MG63 (cell line): ENCODE results near the gene IGSF3. TPM values are rescaled to one million over a fixed set of nuclear protein-coding genes. Genes with fewer than 3 reads are reported as not detected.

Experiments
- DNase-seq: peaks from one replicate; pipeline ENCODE4 v3.0.0-alpha.2; 2020
- H3K27me3 ChIP-seq: fragments of 250-450 bp; sonication (Bioruptor Pico); 2 replicates; pipeline ENCODE4 v1.5.1; 2020; ENCODE audit warnings: mild to moderate bottlenecking, moderate library complexity
- H3K36me3 ChIP-seq: fragments of 250-450 bp; sonication (Bioruptor Pico); 2 replicates; pipeline ENCODE4 v1.5.1; 2020; ENCODE audit warnings: mild to moderate bottlenecking, moderate library complexity
- H3K4me3 ChIP-seq: fragments of 250-450 bp; sonication (Bioruptor Pico); 2 replicates; pipeline ENCODE4 v1.5.1; 2020; ENCODE audit warnings: mild to moderate bottlenecking, moderate library complexity
- H3K9me3 ChIP-seq: fragments of 250-450 bp; sonication (Bioruptor Pico); 2 replicates; pipeline ENCODE4 v1.5.1; 2020; ENCODE audit warnings: mild to moderate bottlenecking, moderate library complexity
- total RNA-seq: library from RNA; depleted of rRNA; stranded (reverse); fragments of >200 nt; shearing (Covaris generic); gene quantifications from 2 replicates; pipeline ENCODE4 v1.2.3, GENCODE V29; 2014; ENCODE audit warnings: low replicate concordance

Gene IGSF3
- total RNA-seq, 1 experiment from 2014 or later, result 5.0 TPM

DNA sequence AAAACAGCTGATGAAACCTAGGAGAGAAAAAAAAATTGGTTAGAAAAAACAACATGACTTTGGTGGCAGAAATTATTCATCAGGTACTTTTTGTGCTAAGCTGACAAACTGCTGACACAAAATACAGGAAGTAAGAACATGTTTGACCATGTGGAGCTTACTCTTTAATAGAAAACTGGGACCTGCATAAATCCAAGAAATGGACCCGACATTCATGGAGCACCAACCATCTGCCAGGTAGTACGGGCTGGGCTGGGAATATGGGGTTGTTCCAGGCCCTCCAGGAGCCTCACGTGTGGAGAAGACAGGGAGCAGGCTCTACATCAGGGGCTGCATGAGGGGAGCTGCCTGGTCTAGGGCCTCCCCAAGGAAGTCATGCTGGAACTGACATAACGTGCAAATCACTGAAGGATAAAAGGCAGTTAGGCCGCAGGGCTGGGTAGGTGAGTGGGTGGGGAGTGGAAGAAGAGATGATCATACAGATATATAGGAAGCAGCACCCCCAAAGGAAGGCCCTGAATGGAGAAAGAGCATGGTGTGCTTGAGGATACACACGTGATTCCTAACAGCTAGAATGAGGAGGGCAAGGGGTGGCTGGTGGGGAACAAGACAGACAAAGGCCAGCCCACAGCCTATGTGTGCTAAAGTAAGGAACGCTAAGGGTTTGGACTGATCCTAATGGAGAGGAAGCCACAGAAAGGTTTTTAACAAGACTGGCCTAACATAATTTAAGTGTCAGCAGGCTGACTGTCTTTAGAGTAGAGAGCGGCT is 122.8 kb downstream of the IGSF3 start:
- peaks cover 19% of the 10 kb centered on the region for H3K36me3 ChIP-seq
- DNase-seq, result no peak
- H3K27me3 ChIP-seq, result no peaks in the 10 kb centered on the region
- no peaks in the 10 kb centered on the region for H3K9me3 ChIP-seq
- H3K4me3 ChIP-seq, result no peak overlapping the region

DNA sequence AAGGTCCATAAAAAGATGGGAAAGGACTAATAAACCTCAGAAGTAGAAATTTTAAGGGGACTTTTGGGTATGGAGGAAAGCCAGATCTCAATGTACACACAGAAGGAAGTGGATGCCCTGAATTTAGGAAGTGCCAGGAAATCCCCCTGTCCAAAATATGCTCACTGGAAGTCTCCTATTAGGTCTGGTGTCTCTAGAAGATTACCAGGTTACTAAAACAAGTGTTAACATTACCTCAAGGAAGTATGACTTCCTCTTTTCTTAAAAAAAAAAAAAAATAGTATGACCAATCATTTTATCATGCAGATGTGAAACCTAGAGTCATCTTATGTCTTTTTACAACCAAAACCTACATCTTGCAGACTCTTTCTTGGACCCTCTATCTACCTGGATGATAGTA is 127.4 kb downstream of the IGSF3 start:
- Histone ChIP-seq H3K36me3 (peaks cover 33% of the 10 kb centered on the region), H3K4me3 (no peak overlapping the region), H3K9me3 (no peaks in the 10 kb centered on the region), H3K27me3 (no peaks in the 10 kb centered on the region)
- no peak for DNase-seq

DNA sequence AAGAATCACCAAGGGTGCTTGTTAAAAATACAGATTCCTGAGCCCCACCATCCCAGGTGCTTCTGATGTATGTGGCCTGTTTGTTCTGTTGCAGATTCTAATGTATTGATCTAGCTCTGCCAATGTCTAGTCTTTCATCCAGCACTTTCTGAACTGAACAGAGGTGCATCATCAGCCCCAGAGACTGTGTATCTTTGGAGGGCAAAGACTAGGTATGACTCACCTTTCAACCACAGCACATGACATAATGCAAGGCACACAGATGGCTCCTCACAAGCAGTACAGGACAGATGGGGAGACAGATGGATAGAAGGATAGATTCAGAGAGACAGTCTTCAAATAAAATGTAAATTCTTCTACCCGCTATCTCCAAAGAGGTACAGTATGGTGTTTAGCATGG is 129.0 kb downstream of the IGSF3 start:
- Histone ChIP-seq H3K9me3 (no peaks in the 10 kb centered on the region), H3K4me3 (no peak overlapping the region), H3K36me3 (peaks cover 34% of the 10 kb centered on the region), H3K27me3 (no peaks in the 10 kb centered on the region)
- DNase-seq, result no peak

DNA sequence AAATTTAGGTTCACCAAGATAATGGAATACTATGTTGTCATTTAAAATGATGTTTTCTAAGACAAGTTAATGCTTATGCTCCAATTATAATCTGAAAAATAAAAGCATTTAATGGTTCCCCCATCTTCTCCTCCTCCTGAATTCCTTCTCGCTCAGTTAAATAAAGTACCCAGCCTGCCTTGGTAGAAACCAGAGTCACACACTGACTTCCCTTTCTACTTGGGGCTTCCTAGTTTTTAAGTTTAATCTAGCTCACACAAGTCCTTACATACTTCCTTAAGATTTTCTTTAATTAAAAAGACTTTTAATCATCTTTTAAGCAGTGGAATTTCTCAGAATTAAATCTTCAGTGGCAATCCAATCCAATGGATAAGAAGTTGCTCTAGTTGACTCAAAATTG is 129.6 kb downstream of the IGSF3 start:
- Histone ChIP-seq H3K9me3 (no peaks in the 10 kb centered on the region), H3K36me3 (peaks cover 32% of the 10 kb centered on the region), H3K4me3 (no peak overlapping the region), H3K27me3 (no peaks in the 10 kb centered on the region)
- DNase-seq, result no peak

DNA sequence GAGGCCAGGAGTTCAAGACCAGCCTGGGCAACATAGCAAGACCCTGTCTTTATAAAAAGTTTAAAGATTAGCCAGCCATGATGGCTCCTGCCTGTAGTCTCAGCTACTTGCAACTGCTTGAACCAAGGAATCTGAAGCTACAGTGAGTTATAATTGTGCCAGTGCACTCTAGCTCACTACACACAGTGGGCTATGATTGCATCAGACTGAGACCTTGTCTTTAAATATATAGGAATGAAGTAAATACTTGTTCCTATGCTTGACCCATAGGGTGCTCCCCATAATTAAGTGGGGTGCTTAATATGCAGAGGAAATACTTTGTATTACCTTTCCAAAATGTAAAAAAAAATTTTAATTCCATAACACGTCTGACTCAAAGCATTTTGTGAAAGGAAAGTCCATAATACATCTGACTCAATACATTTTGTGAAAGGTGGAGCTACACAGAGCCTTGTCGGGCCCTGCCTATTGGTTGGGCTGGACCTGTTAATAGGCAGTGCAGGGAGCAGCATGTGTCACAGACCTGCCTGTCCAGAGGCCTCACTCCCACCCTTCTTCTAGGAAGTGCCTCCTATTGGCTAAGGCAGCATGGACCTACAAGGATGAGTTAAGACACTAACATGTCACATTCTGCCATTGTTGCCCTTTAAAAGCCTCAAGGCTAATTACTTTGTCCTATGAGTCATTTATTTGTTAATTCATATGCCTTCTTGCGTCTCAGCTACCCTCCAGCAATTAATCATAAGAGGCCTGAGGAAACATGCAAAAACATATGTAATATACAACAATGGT is 130.3 kb downstream of the IGSF3 start:
- DNase-seq, result no peak
- Histone ChIP-seq H3K9me3 (no peaks in the 10 kb centered on the region), H3K4me3 (no peak overlapping the region), H3K36me3 (peaks cover 29% of the 10 kb centered on the region), H3K27me3 (no peaks in the 10 kb centered on the region)

DNA sequence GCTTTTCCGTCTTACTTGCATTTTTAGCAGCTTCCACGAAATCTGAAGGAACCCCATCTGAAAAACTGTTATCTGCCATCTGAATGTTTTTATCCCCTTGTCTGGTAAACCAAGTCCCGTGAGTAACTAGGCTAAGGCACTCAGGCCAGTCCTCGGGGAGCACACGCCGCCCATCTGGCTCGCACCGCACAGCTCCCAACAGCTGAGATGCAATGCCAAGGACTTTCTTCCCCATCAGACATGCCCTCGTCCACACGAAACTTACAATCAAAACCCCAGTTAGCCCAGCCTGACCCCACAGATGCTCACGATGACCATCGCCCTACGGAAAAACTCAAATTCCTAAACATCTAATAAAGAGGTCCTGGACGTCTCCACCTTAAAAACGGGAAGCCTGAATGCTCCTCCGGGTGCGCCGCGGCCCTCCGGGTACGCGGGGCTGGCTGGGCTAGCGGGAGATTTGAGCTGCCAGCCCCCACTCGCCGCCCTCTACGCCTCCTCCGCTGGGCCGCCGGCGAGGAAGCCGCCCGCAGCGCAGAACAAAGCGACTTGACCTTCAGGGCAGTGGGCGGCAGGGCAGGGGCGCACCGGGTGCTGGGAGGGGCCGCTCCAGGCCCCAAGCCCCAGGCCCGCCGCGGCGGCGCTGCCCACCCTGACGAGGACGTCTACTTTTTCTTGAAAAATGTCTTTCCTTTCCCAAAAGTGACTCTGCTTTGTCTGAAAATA is 133.4 kb downstream of the IGSF3 start:
- Histone ChIP-seq H3K36me3 (peaks cover 29% of the 10 kb centered on the region), H3K27me3 (no peaks in the 10 kb centered on the region), H3K9me3 (no peaks in the 10 kb centered on the region), H3K4me3 (no peak overlapping the region)
- no peak for DNase-seq

DNA sequence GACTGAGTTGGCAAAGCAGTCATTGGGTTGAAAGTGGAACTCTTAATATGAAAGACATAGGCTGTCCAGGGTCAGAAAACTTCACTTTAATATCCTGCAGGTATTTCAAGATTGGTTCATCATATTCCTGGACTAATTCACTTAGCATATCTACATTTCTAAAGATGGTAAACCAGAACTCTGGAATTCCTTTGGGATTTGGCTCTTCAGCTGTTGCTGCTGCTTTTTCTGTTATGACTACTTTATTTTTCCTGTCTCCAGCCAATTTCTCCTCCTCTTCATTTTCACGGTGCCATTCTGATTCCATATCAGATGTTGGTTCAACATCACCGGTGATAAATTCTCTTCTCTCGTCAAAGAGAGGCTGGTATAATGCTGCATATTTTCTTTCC is 134.1 kb downstream of the IGSF3 start:
- H3K27me3 ChIP-seq, result no peaks in the 10 kb centered on the region
- DNase-seq, result no peak
- peaks cover 24% of the 10 kb centered on the region for H3K36me3 ChIP-seq

DNA sequence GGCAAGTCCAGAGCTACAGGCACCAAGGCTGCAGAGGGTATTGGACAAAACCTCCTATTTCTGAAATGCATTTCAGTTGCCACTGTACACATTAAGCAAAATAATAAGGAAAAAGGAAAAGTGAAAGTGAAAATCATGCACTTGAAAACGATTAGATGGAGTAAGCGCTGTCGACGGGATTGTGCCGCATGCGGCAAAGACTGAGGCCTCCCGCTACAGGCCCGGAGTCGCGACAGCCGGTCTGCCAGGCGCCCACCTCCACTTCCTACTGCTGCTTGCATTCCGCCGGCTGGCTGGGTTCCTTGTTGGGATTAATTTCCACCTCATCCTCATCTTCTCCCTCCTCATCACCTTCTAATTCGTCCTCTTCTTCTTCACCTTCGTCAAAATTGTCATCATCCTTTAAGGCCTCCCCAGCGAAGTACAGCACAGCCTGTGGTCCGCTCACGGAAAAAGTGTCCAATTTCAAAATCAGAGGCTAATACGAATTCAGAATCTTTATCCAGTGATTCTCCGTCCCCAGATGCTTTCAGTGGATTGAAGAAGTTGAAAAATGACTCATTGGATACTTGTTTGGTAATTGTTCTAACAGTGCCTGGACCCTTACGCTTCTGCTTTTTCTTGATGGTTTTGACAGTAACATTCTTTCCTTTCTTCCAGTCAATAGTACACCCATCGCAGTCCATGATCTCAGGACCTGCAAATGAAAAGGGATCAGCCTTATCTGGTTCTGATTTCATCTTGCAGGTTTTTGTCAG is 134.7 kb downstream of the IGSF3 start:
- H3K4me3 ChIP-seq, result no peak overlapping the region
- H3K27me3 ChIP-seq, result no peaks in the 10 kb centered on the region
- DNase-seq, result no peak

More for the DNA sequence above, 134.1 kb downstream of the IGSF3 start:
- no peaks in the 10 kb centered on the region for H3K9me3 ChIP-seq
- H3K4me3 ChIP-seq, result no peak overlapping the region

DNA sequence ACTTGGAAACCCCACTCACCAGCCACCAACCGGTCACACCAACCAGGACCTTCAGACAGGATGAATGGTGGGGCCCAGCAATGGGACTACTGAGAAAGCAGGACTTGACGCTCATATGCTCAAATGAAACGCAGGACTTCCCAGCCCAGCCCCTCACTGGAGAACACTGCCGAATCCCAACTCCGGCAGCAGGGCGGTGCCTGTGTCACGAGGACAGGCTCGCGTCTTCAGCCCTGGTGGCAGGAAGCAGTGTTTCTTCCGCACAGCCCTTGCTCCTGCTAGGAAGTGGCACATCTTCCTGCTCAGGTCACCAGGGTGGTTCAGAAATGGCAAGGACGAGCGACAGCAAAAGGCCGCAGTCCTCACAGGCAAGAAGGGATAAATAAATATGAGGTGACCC is 135.6 kb downstream of the IGSF3 start:
- DNase-seq, result no peak

More for the DNA sequence above, 134.7 kb downstream of the IGSF3 start:
- Histone ChIP-seq H3K9me3 (no peaks in the 10 kb centered on the region), H3K36me3 (peaks cover 26% of the 10 kb centered on the region)

DNA sequence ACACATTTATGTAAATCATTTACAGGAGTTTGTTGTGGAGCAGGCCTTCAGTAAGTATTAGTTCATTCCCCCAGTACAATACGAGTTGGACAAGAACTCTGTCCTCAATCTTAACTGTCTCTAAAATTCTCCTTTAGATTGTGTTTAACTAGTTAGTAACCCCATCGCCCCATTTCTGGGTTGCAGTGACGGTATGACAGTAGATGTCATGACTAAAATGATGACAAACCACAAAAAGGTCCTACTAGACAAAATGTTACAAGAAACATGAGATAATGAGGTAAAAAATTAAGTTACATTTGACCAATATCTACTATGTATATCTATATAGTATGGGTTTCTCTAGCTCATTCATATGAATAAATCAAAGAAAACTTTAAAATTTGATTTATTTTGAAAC is 137.9 kb downstream of the IGSF3 start:
- DNase-seq, result no peak
- Histone ChIP-seq H3K4me3 (no peak overlapping the region), H3K9me3 (no peaks in the 10 kb centered on the region; the same call in 1 of the 2 replicates), H3K36me3 (peaks cover 19% of the 10 kb centered on the region), H3K27me3 (no peaks in the 10 kb centered on the region)

More for the DNA sequence above, 135.6 kb downstream of the IGSF3 start:
- no peak overlapping the region for H3K4me3 ChIP-seq
- peaks cover 26% of the 10 kb centered on the region for H3K36me3 ChIP-seq
- no peaks in the 10 kb centered on the region for H3K27me3 ChIP-seq
- no peaks in the 10 kb centered on the region for H3K9me3 ChIP-seq

DNA sequence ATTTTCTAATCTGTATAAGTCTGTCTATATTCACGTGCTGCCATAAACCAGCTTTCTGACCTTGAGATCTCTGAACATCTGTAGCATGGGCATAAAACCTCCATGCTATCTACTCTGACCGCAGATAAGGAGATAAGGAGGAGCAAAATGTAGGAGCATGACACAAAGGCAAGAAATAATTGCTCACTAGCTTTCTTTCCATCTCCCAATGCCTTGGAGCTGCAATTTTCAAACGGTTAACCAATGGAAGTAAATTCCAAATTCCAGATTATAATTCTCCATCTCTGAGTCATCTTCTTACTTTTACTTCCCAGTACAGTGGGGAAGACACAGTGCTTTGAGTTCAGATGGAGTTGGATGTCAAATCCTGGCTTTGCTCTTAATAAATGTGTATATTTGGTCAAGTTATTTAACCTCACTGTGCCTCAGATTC is 138.3 kb downstream of the IGSF3 start:
- Histone ChIP-seq H3K27me3 (no peaks in the 10 kb centered on the region), H3K36me3 (peaks cover 18% of the 10 kb centered on the region), H3K9me3 (no peaks in the 10 kb centered on the region; the same call in 1 of the 2 replicates), H3K4me3 (no peak overlapping the region)
- DNase-seq, result no peak

DNA sequence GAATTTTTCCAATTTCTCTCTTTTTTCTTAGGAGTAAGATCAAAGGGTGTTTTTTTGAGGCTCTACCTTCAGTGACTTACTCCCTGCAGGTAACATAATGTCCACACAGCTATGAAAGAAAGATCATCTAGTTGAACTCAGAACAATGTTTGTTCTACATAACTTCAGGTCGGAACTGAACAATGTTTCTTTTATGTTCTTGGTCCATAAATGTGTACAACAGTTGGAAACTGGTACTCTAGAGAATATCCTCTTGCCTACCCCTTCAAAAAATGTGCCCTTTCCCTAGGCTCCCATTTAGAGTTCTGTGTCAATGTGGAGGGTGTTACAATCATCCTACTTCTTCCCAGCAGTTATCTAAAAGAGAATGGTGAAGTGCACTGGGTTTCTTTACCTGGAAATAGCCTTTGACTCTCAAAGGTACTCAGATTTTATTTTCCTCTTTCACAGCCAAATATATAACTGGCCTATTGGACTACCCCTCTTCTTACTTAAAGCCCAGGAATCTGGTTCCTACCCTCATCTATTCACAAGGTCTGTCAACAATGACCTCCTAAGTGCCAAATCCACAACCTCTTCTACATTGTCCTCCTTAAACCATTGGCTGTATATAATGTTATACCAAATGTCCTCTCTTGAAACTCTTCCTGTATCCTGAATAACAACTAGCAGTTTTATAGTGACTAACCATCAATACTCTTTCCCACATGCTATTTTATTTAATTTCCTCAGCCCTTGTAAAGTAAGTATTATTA is 139.0 kb downstream of the IGSF3 start:
- Histone ChIP-seq H3K9me3 (no peaks in the 10 kb centered on the region; the same call in 1 of the 2 replicates), H3K27me3 (no peaks in the 10 kb centered on the region), H3K4me3 (no peak overlapping the region), H3K36me3 (peaks cover 15% of the 10 kb centered on the region)
- no peak for DNase-seq

DNA sequence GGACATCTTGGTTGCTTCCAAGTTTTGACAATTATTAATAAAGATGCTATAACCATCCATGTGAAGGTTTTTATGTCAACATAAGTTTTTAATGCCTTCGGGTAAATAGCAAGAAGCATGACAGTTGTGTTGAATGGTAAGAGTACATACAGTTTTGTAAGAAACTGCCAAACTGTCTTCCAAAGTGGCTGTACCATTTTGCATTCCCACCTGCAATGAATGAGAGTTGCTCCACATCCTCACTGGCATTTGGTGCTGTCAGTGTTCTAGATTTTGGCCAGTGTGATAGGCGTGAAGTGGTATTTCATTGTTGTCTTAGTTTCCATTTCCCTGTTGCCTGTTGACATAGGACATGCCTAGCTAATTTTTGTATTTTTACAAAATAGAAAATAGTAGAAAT is 142.1 kb downstream of the IGSF3 start:
- no peak for DNase-seq
- peaks cover 5% of the 10 kb centered on the region; the same call in 1 of the 2 replicates for H3K36me3 ChIP-seq
- no peaks in the 10 kb centered on the region; the same call in 1 of the 2 replicates for H3K9me3 ChIP-seq
- no peak overlapping the region for H3K4me3 ChIP-seq
- H3K27me3 ChIP-seq, result no peaks in the 10 kb centered on the region
